ENCODE results near the gene MDN1.
A peak's percentile ranks its signal among the peaks of the same experiment; 100 is the strongest.
"Not testable (repeated sequence)": the region's sequence is repeated elsewhere in the genome, so short reads cannot be mapped to it uniquely, and the experiment has no call there.

The MDN1 gene, protein sequence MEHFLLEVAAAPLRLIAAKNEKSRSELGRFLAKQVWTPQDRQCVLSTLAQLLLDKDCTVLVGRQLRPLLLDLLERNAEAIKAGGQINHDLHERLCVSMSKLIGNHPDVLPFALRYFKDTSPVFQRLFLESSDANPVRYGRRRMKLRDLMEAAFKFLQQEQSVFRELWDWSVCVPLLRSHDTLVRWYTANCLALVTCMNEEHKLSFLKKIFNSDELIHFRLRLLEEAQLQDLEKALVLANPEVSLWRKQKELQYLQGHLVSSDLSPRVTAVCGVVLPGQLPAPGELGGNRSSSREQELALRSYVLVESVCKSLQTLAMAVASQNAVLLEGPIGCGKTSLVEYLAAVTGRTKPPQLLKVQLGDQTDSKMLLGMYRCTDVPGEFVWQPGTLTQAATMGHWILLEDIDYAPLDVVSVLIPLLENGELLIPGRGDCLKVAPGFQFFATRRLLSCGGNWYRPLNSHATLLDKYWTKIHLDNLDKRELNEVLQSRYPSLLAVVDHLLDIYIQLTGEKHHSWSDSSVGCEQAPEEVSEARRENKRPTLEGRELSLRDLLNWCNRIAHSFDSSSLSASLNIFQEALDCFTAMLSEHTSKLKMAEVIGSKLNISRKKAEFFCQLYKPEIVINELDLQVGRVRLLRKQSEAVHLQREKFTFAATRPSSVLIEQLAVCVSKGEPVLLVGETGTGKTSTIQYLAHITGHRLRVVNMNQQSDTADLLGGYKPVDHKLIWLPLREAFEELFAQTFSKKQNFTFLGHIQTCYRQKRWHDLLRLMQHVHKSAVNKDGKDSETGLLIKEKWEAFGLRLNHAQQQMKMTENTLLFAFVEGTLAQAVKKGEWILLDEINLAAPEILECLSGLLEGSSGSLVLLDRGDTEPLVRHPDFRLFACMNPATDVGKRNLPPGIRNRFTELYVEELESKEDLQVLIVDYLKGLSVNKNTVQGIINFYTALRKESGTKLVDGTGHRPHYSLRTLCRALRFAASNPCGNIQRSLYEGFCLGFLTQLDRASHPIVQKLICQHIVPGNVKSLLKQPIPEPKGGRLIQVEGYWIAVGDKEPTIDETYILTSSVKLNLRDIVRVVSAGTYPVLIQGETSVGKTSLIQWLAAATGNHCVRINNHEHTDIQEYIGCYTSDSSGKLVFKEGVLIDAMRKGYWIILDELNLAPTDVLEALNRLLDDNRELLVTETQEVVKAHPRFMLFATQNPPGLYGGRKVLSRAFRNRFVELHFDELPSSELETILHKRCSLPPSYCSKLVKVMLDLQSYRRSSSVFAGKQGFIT (N-terminal part only)

DNA sequence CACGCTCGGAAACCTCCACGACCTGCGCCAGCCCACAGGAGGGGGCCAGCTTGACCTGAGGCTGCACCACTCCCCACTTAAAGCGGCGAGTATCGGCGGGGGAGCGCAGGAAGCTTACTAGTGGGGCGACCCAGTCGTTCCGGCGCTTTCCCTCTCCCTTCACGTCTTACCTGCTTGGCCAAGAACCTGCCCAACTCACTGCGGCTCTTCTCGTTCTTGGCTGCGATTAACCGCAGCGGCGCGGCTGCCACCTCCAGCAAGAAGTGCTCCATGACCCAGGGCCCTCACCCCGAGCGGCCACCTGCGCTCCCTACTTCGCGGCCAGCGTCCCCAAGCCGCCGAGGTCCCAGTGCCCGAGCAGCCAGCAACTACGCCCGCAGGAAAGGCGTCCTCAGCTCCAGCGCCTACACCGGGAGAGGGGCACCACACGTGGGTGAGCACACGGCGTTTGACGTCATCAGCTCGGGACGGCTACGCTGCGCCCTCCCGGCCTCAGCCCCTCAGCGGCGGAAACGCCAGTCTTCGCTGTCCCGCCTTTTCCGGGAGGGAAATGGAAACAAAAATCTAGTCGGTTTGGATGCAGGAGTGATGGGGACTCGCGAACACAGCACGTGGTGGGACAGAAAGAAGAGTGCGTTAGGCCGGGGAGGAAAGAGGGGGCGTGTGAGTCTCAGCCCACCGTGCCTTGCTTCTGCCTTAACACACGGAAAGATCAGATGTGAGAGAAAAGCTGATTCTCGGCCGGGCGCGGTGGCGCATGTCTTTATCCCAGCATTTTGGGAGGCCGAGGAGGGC is at the start of gene MDN1:
Gene MDN1, minus strand, starts transcription at position 459 of the 795 bp plus-strand sequence. Its CDS starts 187 bp downstream, at position 272.
- DNase-seq = peak; percentile 89 to 95

- DNase-seq = no peak
Measured at GRCh38 chr6:89866024-89866678, 46.6 kb upstream of the MDN1 start.

GRCh38 chr6:89862698-89863097 is 43.1 kb upstream of the MDN1 start:
- DNase-seq = no peak

- no peak for DNase-seq
Measured at GRCh38 chr6:89862273-89862672, 42.7 kb upstream of the MDN1 start.

- no peak for DNase-seq
Measured at GRCh38 chr6:89859744-89860143, 40.1 kb upstream of the MDN1 start.

DNA sequence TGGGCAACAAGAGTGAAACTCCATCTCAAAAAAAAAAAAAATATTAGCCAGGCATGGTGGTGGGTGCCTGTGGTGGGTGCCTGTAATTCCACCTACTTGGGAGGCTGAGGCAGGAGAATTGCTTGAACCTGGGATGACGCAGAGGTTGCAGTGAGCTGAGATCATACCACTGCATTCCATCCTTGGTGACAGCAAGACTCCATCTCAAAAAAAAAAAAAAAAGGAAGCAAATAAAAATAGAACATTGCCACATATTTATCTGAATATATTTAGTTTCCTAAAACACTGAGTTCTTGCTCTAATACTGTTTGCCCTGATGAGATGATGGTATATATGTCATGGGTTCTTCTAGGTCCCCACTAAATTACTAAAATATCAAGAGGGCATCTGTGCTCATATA is 38.4 kb upstream of the MDN1 start:
- no peak for DNase-seq

DNA sequence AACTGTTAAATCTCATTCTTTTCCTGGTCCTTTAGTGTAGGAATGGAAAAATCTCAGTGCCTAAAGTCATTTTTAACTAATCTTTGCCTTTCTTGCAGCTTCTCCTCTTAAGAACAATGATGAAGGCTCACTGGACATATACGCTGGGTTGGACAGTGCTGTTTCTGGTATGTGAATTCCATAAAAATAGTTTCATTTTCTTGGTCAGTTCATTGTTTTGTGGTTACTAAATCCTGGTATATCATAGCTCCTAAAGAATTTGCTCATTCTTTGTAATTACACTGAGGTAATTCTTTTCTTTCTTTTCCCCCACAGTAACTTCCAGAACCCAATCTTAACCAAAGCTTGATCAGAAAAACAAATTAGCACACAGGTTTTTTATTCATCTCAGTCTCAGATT is 33.5 kb upstream of the MDN1 start:
- no peak for DNase-seq

- not testable (repeated sequence) for DNase-seq
Measured at GRCh38 chr6:89847513-89847912, 27.9 kb upstream of the MDN1 start.

DNA sequence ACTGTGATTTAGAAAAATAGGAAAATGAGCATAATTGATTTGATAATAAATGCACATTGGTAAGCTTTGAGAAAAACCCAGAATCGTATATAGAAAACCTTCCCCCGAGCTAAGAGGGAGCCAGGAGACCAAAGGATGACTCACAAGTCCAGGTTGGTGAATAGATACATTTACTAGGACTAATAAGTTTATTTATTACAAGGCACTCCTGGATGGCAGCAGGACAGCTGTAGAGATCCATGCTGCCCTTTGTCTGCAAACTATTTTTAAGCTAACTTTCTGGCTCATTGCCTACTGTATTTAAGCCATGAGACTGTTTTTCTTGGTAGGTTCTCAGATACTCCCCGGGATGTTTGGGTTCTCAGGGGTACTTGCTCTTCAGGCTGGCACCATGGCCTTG is 23.5 kb upstream of the MDN1 start:
- DNase-seq = no peak

GRCh38 chr6:89842228-89842627 is 22.6 kb upstream of the MDN1 start:
- DNase-seq = no peak

- no peak for DNase-seq
Measured at GRCh38 chr6:89840538-89840937, 20.9 kb upstream of the MDN1 start.

DNA sequence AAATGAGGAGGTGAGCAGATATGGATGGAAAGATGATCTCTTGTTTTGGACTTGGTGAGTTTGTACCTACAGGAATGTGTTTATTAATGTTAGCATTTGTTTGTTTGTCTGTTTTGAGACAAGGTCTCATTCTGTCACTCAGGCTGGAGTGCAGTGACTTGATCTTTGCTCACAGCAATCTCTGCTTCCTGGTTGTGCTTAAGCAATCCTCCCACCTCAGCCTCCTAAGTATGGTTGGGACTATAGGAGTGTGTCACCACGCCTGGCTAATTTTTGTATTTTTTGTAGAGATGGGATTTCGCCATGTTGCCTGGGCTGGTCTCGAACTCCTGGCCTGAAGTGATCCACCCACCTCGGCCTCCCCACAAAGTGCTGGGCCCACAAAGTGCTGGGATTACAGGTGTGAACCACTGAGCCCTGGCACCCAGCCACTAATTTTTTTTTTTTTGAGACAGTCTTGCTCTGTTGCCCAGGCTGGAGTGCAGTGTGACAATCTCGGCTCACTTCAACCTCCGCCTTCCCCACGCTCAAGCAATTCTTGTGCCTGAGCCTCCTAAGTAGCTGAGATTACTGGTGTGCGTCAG is 17.1 kb upstream of the MDN1 start:
- no peak for DNase-seq

GRCh38 chr6:89834884-89835792 is 15.5 kb upstream of the MDN1 start:
- no peak for DNase-seq

- peak in 1 of 2 experiments; percentile 8 for DNase-seq
Measured at GRCh38 chr6:89830170-89830809, 10.7 kb upstream of the MDN1 start.

- DNase-seq = peak; percentile 99
Measured at GRCh38 chr6:89829472-89830169, 10.0 kb upstream of the MDN1 start, which contains the start of gene CASP8AP2. CASP8AP2 (plus strand) TSS chr6:89829880.

GRCh38 chr6:89828988-89829471 is 9.4 kb upstream of the MDN1 start:
- peak in 1 of 2 experiments; percentile 75 for DNase-seq

- not testable (repeated sequence) for DNase-seq
Measured at GRCh38 chr6:89828475-89828987, 8.9 kb upstream of the MDN1 start.

GRCh38 chr6:89826029-89826528 is 6.5 kb upstream of the MDN1 start:
- DNase-seq = no peak
